Skin of body (tissue), 2 donors: Measurements from ENCODE around the gene LPAR5. TPM values are rescaled to one million over a fixed set of nuclear protein-coding genes. Genes with fewer than 3 reads are reported as not detected.
"Not testable (repeated sequence)": the region's sequence is repeated elsewhere in the genome, so short reads cannot be mapped to it uniquely, and the experiment has no call there.

Experiments used
- DNase-seq: peaks from one replicate; lab custom pipeline; 2025; lab: John Stamatoyannopoulos, UW
- total RNA-seq: library from RNA; depleted of rRNA; stranded (reverse); fragments of >200 nt; gene quantifications from one replicate; pipeline ENCODE4 v1.2.3, GENCODE V29; 2014

LPAR5 gene
- total RNA-seq, 1 donor from 2014 or later = 1.7 TPM

DNA sequence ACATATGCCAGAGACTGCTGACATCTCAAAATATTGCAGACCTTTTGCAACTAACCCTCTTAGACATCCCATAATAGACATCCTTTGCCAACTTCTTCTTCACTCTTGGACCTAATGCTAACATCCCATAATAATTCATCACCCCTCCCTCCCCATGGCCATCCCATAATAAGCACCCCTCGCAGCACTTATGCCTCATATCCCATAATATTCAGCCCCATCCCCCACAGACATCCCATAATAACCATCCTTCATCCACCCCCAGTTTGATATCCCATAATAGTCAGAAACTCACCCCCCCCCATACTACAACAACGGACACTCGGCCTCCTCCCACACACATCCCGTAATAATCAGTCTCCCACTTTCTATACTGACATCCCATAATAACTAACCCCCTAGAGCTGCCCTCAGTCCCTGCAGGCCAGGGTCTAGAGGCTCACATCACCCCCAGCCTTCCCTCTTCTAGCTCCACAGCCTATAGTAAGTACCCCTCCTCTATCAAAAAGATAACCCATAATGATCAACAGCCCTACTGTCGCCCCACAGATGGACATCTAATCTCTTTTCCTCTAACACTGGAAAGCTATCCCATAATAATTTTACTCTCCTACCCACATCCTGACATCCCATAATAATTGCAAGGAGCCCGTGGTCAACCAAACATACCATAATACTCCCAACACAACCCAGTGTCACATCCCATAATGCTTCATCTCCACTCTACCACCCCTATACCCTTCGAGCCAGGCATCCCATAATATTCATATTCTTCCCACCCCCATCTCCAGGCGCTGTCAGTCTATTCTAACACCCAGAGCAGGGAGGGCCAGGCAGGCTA is 27.8 kb downstream of the LPAR5 start:
- DNase-seq = no peak

DNA sequence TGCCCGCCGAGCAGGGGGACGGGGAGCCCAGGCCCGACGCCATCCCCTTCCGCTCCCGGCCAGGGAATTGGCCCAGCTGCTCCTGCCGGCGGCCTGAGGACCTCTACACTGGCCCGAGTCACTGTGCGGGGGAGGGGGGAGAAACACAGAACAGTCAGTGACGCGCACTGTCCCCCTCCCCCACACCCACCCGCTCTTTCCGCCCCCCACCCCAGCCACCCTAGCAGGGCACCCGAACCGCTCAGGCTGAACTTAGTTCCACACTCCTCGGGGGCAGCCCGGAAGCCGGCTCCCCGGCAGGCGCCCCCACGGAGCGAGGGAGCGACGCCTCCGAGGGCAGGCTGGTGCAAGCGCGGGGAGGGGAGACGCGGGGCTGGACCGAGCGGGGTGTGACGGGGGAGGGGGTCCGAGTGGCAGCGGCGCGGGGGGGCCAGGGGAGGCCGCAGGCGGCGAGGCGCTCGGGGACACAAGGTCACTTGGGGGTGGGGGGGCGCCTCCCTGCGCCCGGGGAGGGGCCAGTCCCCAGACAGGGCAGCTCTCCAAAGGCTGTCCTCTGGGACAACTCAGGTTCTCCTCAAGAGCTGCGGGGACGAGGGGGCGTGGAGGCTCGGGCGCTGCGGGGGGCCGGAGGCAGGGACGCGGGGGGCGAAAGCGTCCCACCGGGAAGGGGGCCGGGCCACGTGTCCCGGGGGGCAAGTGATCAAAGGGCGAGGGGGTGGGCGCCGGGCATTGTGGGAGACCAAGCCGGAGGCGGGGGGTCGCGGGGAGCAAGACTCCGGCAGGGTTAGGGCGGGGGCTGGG is 29.2 kb downstream of the LPAR5 start:
- DNase-seq = no peak

DNA sequence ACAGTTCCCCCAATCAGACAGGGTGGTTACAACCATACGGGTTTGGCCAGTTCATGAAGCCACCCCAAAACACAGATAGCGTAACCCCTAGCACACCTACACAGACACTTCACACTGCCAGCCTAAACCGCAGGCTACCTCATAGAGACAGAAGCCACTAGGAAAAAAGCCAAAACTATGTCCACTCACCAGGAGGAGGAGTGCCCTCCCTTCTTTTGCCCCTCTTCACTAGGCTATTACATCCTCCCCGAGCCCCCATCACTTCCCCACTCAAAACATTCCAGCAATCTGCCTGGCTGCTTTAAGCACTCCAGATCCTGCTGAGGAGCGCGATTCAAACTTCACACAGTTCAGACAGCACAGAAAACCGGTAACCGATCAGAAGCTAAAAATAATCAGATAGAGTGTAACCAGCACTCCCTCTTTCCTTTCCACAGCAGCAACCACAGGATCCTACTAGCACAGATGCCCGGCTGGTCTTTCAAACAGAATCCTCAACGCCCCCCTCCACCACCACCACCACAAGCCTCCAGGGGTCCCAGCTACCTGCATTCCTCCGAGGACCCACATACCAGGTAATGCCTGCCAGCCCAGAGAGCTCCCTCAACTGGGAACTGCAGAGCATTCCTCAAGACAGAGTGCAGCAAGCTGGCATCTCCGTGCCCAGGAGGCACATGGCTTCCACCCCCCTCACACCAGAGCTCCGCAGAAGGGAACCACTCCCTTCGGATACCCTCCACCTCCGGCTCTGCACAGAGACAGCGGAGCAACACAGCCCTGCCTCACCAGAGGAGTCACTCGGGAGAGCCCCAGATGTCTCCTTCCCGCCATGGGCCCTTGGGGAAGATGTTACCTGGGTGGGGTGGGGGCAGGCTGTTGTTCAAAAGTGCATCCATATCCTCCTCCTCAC is 30.1 kb downstream of the LPAR5 start:
- DNase-seq = no peak

DNA sequence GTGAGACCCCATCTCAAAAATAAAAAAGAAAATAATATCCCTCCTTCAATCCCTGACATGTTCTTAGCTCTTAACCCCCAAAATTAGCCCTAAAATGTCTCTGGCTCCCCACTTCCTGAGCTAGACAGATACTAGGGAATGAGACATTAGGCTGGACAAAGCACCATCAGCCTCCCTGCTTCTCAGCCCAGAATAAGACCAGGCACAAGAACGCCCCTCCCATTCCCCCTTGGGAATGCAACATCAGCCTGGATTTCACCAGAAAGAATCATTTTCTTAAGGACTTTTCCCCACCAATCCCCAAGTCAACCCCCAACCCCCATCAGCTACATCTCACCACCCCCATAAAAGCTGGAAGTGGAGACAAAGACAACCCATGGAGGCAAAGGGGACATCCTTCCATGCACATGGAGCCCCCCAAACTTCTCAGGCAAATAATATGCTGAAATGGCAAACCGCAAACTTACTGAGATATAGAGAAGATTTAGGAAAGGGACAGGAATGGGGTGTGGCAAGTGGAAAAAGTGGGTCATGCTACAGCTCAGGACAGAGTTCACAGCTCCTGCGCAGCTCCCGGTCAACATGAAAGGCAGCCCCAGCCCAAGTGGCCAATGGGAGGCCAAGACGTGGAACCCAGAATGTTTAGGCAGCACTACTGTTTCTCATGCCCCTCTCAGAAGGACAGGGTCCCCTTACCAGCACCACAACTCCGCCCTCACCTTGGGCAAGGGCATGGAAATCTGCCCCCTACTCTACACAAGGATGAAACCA is 31.3 kb downstream of the LPAR5 start:
- no peak for DNase-seq

DNA sequence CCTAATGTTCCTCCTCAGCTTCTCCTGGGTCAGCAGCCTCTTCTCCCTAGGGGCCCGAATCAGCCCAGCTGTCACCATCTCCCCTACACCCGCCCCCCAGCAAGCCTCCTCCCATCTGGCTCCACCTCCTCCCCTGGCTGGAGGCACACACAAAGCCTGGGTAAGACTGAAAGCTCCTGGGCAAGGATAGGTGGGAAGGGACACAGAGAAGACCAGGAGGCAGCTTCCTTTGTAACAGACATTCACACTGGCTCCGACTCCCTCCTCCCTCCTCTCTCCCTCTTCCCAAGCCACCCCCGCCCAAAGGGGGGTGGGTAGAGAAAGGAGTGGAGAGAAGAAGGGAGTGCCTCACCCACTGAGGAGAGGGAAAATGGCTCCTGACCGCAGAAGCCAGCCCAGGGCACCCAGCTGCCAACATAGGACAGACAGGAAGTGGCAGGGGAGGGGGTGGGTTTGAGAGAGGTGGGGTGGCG is 32.6 kb downstream of the LPAR5 start:
- DNase-seq = no peak

DNA sequence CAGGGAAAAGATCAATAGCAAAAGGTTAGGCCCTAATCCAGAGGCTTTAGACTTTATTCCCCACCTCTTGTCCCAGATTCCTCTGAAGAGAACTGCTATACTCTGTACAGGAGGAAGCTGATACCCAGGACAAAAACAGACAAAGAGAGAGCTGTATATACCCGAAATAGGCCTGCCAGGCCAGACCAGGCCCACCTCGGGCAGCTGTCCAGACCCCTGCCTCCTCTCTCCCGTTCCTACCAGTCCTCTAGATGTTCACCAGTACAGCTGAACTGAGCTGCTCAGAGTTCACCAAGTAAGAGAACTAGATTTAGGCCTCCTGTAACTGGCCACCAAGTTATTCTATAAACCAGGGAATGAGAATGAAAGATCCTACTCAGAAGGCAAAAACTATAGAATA is 33.2 kb downstream of the LPAR5 start:
- DNase-seq = no peak

DNA sequence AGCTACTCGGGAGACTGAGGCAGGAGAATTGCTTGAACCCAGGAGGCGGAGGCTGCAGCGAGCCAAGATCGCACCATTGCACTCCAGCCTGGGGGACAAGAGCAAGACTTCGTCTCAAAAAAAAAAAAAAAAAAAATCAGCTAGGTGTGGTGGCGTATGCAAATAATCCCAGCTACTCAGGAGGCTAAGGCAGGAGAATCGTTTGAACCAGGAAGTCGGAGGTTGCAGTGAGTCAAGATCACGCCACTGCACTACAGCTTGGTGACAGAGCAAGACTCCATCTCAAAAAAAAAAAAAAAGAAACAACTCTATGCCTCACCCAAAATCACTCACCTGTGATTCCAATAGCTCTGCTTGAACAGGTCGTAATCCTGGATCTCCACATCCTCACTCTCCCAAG is 40.1 kb downstream of the LPAR5 start:
- not testable (repeated sequence) for DNase-seq

DNA sequence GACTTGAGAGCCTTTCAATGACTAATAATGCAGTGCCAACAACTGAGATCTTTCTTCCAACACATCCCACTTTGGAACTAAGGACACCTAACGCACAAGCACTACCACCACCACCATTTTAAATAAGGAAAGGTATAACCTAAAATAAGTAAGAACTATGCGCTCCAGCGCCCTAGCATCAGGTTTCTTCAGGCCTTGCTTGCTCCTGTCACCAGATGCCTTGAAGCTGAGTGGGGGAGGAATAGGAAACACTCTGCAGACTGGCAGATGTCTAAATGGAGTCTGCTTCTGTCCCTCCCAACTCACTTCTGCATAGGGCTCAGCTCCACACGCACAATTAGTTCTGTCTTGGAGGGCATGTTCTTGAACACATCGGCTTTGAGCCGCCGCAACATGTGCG is 43.7 kb downstream of the LPAR5 start:
- no peak for DNase-seq

DNA sequence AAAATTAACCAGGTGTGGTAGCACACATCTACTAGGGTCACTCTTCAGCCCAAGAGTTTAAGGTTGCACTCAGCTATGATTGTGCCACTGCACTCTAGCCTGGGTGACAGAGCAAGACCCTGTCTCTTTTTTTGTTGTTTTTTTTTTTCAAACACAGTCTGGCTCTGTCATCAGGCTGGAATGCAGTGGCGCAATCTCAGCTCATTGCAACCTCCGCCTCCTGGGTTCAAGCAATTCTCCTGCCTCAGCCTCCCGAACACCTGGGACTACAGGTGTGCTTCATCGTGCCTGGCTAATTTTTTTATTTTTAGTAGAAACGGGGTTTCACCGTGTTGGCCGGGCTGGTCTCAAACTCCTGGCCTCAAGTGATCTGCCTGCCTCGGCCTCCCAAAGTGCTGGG is 49.2 kb downstream of the LPAR5 start:
- not testable (repeated sequence) for DNase-seq

DNA sequence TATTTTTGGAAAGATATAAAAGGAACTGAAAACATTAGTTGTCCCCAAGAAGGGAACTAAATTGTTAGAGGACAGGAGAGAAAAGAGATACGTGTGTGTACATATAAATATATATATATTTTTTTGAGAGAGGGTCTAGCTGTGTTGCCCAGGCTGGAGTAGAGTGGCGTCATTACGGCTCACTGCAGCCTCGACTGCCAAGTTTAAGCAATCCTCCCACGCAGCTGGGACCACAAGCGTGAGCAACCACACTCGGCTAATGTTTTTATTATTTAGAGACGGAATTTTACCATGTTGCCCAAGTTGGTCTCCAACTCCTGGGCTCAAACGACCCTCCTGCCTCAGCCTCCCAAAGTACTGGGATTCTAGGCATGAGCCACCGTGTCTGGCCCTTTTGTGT is 51.5 kb downstream of the LPAR5 start:
- no peak for DNase-seq

DNA sequence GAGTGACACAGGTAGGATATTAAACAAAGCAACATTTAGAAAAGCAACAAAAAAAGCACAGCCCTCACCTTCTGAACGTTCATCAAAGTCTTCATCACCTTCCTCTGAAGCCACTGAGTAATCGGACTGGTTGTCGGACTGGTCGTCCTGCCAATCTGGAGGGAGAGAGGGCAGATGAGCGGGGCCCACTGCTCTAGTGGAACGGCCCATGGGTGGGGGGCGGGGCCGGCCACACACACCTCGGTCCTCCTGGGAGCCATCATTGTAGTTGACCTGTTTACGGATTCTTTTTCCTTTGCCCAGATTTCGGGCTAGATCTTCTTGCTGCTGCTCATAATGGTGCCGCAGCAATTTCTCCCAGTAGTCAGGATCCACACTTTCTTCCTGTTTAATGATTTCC is 52.8 kb downstream of the LPAR5 start:
- no peak for DNase-seq

DNA sequence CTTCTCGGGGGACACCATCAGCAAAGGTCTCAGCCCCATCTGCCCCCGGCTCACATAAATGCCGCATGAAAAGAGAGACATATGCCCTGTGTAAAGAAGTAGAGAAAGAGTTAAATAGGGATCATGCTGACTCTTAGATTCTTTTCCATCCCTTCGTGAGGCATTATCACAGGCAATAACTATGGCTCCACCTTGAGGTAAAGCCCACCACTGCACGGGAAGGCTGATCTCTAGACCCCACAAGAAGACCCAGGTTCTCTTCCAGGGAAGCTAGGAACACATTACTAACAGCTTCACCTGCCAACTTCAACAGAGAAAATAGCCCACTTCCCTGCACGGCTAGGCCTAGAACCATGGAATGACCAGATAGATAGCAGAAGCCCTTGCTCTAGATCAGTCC is 53.6 kb downstream of the LPAR5 start:
- DNase-seq = no peak

DNA sequence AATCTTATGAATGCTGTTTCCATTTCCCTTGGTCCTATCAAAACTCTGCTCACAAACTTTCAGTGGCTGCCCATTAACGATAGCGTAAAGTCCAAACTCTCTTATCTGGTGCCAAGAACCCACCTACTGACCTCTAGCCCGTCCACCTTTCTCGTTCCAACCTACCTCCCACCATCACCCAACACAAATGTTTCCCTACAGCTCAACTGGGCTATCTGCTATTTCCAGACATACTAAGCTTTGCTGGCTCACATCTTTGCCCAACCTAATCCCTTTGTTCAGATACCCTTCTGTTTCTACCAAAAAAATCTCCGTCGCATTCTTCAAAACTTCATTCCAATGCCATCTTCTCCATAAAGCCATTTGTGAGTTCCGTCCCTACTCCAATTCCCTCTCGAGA is 60.1 kb downstream of the LPAR5 start:
- no peak for DNase-seq

DNA sequence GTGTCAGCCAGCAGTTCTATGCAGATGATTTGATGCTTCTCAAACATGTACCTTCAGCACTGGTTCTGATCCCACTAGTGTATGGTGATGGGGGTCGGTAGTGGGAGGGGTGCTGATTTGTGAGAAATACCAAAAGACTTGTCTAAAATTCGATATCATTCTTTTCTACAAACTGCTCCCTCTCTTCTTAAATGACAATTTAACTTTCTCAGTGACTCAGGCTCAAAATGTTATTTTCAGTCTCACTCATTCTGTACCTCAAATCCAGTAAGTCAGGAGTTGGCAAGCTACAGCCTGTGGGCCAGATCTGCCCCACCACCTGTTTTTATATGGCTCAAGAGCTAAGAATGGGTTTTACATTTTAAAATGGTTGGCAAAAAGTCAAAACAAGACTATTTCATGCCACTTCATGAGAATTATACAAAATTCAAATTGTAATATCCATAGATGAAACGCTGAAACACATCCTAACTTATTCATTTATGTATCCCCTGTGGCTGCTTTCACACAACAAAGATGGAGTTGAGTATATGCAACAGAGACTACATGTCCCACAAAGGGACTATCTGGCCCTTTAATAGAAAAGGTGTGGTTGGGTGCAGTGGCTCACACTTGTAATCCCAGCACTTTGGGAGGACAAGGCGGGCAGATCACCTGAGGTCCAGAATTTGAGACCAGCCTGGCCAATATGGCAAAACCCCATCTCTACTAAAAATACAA is 61.0 kb downstream of the LPAR5 start:
- DNase-seq = no peak

DNA sequence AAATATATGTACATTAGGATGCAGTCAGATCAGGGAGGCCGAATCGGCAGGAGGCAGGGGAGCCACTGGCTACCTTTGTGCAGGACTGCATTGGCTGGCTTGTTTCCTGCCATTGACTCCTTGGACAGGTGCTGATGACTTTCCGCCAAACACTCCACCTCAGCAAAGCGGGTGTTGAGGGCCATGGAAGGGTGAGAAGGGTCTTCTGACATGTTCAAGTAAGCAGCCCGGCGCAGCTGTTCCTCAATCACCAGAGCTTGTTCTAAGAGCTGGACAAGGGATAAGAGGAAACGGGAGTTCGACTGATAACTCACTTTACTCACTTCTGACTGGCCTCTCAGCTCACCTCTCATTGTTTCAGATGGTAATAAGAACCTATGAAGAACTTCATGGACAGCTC is 62.8 kb downstream of the LPAR5 start:
- no peak for DNase-seq

DNA sequence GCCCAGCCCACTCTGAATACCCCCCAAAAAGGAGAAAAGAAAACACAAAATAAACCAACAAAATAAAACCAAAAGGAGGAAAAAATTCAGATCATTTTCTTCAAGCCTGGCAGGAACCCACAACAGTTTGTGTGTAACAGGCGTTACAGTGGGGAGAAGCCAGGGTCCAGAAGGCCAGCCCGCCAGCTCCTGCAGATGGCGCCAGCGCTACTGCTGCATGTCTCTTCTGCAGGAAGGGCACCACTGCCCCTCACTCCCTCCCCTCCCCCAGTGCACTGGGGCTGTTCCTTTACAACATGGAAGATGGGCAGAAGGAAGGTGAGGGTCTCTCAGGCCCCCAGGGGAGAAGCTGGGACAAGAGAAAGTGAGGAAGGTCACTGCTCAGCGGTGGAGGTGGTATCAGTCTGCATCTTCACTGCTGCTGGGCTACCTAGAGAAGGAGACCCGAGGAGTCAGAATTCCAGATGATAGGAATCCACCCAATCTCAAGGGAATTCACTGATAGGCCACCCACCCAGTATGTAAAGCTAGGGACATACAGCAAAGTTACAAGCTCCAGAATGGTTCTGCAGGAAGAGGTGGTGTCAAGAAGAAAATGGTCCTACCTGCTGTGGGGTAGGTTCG is 65.4 kb downstream of the LPAR5 start:
- DNase-seq = no peak

DNA sequence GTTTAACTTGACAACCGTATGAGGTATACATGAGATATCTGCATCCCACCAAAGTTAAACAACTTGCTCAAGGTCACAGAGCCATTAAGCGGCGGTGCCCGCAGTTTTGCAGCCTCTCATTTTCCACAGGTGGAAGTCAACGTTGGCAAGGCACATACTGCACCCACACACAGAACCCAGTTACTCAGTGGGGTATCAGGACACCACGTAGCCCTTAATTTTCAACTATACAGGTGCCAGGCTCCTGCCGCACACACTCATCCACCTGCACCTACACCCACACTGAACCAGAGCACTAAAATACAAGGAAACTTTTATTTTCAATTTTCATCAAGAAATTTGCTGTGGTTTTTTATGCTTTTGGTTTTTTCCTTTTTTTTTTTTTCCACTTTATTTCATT is 66.0 kb downstream of the LPAR5 start:
- DNase-seq = no peak

DNA sequence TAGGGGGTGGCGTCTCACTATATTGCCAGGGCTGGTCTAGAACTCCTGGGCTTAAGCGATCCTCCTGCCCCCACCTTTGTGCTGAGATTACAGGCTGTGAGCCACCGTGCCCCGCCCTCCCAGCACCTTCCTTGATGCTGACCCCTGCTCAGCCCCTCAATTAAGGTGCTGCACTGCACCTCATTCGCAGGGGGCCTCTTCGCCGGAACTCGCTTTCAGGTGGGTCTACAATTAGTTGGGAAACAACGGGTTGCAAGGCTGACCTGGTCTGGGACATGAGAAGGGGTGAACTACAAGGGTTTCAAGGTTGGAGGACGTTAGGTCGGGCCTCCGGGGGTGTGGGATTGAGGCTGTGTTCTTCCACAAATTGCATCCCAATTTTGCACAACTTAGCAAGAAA is 66.4 kb downstream of the LPAR5 start:
- no peak for DNase-seq
